Measurements from ENCODE around the gene COQ5.
A peak's percentile ranks its signal among the peaks of the same experiment; 100 is the strongest.
"Not testable (repeated sequence)": the region's sequence is repeated elsewhere in the genome, so short reads cannot be mapped to it uniquely, and the experiment has no call there.

COQ5 gene, protein sequence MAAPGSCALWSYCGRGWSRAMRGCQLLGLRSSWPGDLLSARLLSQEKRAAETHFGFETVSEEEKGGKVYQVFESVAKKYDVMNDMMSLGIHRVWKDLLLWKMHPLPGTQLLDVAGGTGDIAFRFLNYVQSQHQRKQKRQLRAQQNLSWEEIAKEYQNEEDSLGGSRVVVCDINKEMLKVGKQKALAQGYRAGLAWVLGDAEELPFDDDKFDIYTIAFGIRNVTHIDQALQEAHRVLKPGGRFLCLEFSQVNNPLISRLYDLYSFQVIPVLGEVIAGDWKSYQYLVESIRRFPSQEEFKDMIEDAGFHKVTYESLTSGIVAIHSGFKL

GRCh38 chr12:120528861-120529525 is at the start of gene COQ5:
Gene COQ5, minus strand, starts transcription at chr12:120529158. Its CDS starts 17 bp downstream, at chr12:120529141.
- DNase-seq: peak; percentile 70

DNA sequence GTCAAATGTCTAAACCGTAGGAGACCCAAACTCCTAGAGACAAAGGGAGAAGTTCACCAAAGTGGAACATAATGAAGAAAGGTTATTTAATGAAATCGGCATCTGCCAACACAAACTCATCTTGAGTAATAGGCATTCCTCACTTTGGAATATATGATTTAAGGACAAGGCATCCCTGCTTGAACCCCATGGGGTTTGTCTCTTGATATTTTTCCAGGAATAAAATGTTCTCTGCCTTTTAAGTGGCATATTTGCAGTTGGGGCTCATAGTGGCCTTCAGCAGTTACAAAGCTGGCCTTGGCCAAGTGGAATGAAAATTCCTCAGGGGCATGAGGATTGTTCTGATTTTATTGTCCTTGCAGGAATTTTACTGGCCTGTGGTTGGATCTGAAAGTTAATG is 45.1 kb upstream of the COQ5 start:
- DNase-seq: no peak

DNA sequence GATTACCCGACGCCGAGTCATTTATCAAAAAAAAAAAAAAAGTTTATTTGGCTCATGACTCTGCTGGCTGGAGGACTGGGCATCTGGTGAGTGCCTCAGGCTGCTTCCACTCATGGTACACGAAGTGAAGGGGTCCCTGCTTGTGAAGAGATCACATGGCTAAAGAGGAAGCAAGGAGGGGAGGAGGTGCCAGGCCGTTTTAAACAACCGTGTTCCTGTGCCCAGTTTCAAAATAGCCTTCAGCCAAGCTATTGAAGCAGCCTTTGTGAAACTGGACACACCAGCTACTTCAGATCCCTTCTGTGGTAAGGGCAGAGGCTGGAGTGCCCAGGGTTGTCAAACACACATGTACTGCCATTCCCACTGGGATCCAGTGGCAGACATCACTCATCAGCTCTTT is 44.6 kb upstream of the COQ5 start:
- no peak for DNase-seq

DNA sequence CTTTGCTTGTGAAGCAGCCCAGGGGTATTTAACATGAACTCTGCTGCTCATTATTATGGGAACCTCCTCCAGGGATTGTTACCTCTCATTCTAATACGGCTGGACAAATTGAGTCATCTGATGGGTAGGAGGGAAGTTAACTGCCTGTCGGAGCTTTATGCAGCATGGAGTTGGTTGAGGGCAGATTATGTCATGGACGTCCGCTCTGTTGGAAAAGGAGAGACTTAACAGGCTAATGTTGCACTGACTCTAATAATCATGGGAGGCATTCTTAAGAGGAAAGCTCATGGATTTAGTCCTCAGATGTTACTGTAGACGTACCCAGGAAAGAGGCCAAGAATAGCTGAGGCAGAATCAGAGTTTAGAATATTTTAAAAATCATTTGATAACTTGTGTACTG is 42.3 kb upstream of the COQ5 start:
- DNase-seq: no peak

- no peak for DNase-seq
Observed at GRCh38 chr12:120563495-120563894, 34.5 kb upstream of the COQ5 start.

DNA sequence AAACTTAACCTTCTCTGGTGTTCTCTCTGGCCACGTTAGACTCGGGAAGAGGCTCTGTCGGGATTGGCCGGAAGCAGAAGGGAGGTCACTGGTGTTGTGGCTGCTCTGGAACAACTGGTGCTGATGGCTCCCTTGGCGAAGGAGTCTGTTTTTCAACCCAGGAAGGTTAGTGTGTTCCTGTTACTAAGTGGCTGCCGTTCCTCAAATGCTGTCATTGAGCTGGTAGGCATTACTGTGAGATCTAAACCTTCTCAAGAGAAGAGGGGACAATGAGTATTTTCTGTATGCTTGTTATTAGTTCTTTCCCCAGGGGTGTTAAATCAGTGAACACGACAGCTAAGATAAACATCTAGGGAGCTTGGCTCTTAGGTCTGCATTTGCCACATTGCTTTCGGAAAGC is 33.9 kb upstream of the COQ5 start:
- no peak for DNase-seq

- no peak for DNase-seq
Observed at GRCh38 chr12:120557589-120557988, 28.6 kb upstream of the COQ5 start.

DNA sequence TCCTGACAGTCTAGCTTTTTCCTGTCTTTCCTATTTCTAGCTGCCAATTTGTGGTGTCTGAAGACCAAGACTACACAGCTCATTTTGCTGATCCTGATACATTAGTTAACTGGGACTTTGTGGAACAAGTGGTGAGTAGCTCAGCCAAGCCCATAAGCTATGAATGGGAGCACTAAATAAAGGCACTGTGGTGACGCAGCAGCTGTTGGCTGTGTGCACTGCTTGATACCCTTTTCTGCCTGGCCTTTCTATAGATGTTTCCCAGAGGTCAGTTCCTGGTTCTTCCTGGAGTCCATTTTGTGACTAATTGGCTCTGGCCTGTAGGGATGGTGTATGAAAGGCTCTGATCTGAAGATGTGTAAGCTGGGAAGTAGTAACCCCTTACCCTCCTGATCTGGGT is 25.7 kb upstream of the COQ5 start:
- no peak for DNase-seq

- no peak for DNase-seq
Observed at GRCh38 chr12:120546050-120546386, 17.1 kb upstream of the COQ5 start.

DNA sequence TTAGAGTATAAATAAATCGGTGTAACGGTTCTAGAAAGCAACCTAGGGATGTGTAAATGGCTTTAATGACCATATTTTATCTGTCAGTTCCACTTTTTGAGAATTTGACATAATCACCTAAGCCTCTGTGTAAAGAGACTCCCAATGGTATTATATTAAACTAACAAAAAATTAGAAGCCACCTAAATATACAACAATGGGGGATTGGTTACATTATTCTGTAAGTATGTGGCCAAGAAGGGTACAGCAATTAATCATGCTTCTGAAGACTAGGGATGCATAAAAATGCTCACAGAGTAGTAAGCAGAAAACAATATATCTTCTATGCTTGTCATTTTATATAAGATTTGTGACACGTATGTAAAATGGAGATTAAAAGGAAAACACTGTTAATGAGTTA is 15.7 kb upstream of the COQ5 start:
- DNase-seq: no peak

GRCh38 chr12:120542166-120542565 is 13.2 kb upstream of the COQ5 start:
- DNase-seq: no peak

GRCh38 chr12:120540445-120540844 is 11.5 kb upstream of the COQ5 start:
- DNase-seq: no peak

- no peak for DNase-seq
Observed at GRCh38 chr12:120539303-120539702, 10.3 kb upstream of the COQ5 start.

GRCh38 chr12:120538281-120539156 is 9.6 kb upstream of the COQ5 start:
- no peak for DNase-seq

- DNase-seq: no peak
Observed at GRCh38 chr12:120537856-120538220, 8.9 kb upstream of the COQ5 start.

- DNase-seq: no peak
Observed at GRCh38 chr12:120536064-120536791, 7.3 kb upstream of the COQ5 start.

- DNase-seq: no peak
Observed at GRCh38 chr12:120534703-120535655, 6.0 kb upstream of the COQ5 start.

DNA sequence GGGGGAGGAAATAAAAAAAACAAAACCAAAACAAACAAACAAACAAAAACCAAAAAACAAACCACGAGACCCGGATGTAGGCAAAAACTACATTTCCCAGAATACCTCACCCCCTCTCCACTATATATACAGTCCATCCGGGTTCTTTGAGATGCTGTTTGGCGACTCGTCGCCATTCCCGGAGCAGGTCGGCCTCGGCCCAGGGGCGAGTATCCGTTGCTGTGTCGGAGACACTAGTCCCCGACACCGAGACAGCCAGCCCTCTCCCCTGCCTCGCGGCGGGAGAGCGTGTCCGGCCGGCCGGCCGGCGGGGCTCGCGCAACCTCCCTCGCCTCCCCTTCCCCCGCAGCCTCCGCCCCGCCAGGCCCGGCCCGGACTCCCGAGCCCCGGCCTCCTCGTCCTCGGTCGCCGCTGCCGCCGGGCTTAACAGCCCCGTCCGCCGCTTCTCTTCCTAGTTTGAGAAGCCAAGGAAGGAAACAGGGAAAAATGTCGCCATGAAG is 5.3 kb upstream of the COQ5 start, which contains the start of gene RNF10:
TSS of gene RNF10 (plus strand) at position 154 of the 500 bp plus-strand sequence. CDS start 456 bp downstream, outside the sequence.
- peak; percentile 31 for DNase-seq

- DNase-seq: no peak
Observed at GRCh38 chr12:120532701-120533238, 3.8 kb upstream of the COQ5 start.

GRCh38 chr12:120530418-120530761 is 1.4 kb upstream of the COQ5 start:
- DNase-seq: not testable (repeated sequence)

Data from DMS 273 treated with DMSO at 0.1 percent for 48 hours (cell line).